ENCODE measurements around the gene PPP1R2B.

DNA sequence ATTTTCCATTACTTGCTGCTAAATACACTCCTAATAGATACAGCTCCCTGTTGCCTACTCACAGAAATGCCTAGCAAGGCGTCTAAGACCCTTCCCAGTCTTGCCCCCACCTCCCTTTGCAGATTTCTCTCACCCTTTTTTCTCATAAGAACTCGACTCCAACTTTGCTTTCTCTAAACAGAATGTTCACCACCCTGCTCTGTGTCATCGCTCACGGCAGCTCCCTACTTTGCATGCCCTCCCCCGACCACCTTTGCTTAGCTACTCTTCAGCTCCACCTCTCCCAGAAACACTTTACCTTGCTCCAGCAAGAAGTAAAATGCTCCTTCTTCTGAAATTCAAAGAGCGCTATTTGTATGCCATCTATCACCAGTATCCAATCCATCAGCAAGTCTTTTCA, 15.2 kb upstream of the PPP1R2B start:
- TF ChIP-seq, protein P1, sequence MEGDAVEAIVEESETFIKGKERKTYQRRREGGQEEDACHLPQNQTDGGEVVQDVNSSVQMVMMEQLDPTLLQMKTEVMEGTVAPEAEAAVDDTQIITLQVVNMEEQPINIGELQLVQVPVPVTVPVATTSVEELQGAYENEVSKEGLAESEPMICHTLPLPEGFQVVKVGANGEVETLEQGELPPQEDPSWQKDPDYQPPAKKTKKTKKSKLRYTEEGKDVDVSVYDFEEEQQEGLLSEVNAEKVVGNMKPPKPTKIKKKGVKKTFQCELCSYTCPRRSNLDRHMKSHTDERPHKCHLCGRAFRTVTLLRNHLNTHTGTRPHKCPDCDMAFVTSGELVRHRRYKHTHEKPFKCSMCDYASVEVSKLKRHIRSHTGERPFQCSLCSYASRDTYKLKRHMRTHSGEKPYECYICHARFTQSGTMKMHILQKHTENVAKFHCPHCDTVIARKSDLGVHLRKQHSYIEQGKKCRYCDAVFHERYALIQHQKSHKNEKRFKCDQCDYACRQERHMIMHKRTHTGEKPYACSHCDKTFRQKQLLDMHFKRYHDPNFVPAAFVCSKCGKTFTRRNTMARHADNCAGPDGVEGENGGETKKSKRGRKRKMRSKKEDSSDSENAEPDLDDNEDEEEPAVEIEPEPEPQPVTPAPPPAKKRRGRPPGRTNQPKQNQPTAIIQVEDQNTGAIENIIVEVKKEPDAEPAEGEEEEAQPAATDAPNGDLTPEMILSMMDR (IDR thresholded peaks at IDR 0.05): no peak
- TF ChIP-seq POLR2AphosphoS5 (IDR thresholded peaks at IDR 0.05) (no peak), POLR2A (IDR thresholded peaks at IDR 0.05; ENCODE audit: low read depth) (no peak)
